K562 treated with DMSO at 1 percent for 12 hours (cell line): ENCODE results near the gene HDAC5. TPM values are rescaled to one million over a fixed set of nuclear protein-coding genes. Genes with fewer than 3 reads are reported as not detected.

ENCODE experiments used
- total RNA-seq: library from RNA; unstranded; fragments of 300-600 nt; gene quantifications from 2 replicates; pipeline ENCODE4 v1.2.3, GENCODE V29; 2022; ENCODE audit not compliant: insufficient read depth

The HDAC5 gene
- total RNA-seq, result 31.7 and 48.2 TPM in 2 replicates

GRCh38 chr17:44123356-44124117 lies at the start of gene HDAC5:
HDAC5 (minus strand) TSS chr17:44123641; CDS start chr17:44117515, 6,126 bp downstream.

GRCh38 chr17:44170499-44171201 lies 47.2 kb upstream of the HDAC5 start, which contains the start of gene ASB16:
ASB16 (plus strand) TSS chr17:44170704; CDS start chr17:44170790, 86 bp downstream.

GRCh38 chr17:44070455-44071197 lies 52.8 kb downstream of the HDAC5 start, which contains the start of gene G6PC3:
G6PC3 (plus strand) TSS chr17:44070735; CDS start chr17:44070966, 231 bp downstream.

GRCh38 chr17:44066204-44066930 lies 57.1 kb downstream of the HDAC5 start, which contains the start of gene LSM12:
LSM12 (minus strand) TSS chr17:44066671; CDS start chr17:44066587, 84 bp downstream.

Other genes with a start within 250 kb of the HDAC5 start
- gene MPP2, start 216.1 kb downstream of the HDAC5 start, total RNA-seq, result 0.39 TPM in 1 of 2 replicates, not detected in the other
- not detected in 2 replicates for gene PPY, start 181.2 kb downstream of the HDAC5 start, total RNA-seq
- not detected in 2 replicates for gene PYY, start 169.7 kb downstream of the HDAC5 start, total RNA-seq
- 0.28 TPM in 1 of 2 replicates, not detected in the other for gene NAGS, start 119.0 kb downstream of the HDAC5 start, total RNA-seq
- 42.6 and 55.7 TPM in 2 replicates for gene TMEM101, start 108.7 kb downstream of the HDAC5 start, total RNA-seq
- 27.6 and 41.9 TPM in 2 replicates for gene LSM12, start 57.0 kb downstream of the HDAC5 start, total RNA-seq
- 40.2 and 50.4 TPM in 2 replicates for gene G6PC3, start 52.9 kb downstream of the HDAC5 start, total RNA-seq
- 8.5 and 15.5 TPM in 2 replicates for gene HROB, start 18.3 kb upstream of the HDAC5 start, total RNA-seq
- 2.2 TPM in 1 of 2 replicates, not detected in the other for gene ASB16, start 47.1 kb upstream of the HDAC5 start, total RNA-seq
- gene TMUB2, start 63.3 kb upstream of the HDAC5 start, total RNA-seq, result 20.7 and 32.2 TPM in 2 replicates
- gene ATXN7L3, start 76.2 kb upstream of the HDAC5 start, total RNA-seq, result 36.9 and 58.7 TPM in 2 replicates
- gene UBTF, start 96.0 kb upstream of the HDAC5 start, total RNA-seq, result 26.5 and 52.8 TPM in 2 replicates
- 2.7 and 4.7 TPM in 2 replicates for gene SLC4A1, start 144.5 kb upstream of the HDAC5 start, total RNA-seq
- not detected in 2 replicates for gene RUNDC3A, start 185.0 kb upstream of the HDAC5 start, total RNA-seq
- 187 and 212 TPM in 2 replicates for gene SLC25A39, start 201.2 kb upstream of the HDAC5 start, total RNA-seq
- 259 and 294 TPM in 2 replicates for gene GRN, start 221.7 kb upstream of the HDAC5 start, total RNA-seq
- 18.5 and 20.4 TPM in 2 replicates for gene FAM171A2, start 240.2 kb upstream of the HDAC5 start, total RNA-seq